Tibial nerve (tissue), 3 donors: Measurements from ENCODE around the gene TES.

Experiments
- POLR2A ChIP-seq, 2 donors: fragments of 450-650 bp; IDR thresholded peaks; one replicate each; pipeline ENCODE4 v1.6.1; 2017; ENCODE audit warnings: antibody characterized with exemption in 2 of 2, mild to moderate bottlenecking in 2 of 2, moderate library complexity in 2 of 2
- TF ChIP-seq, protein P1 (sequence below), 5 experiments: fragments of 200-600 bp in 3 of 5; fragments of 450-650 bp in 2 of 5; sonication (generic) in 3 of 5; IDR thresholded peaks; one replicate each; pipeline ENCODE4 v1.5.1; 2016 to 2019; ENCODE audit warnings: antibody characterized with exemption in 5 of 5, mild to moderate bottlenecking in 3 of 5, moderate library complexity in 2 of 5

DNA sequence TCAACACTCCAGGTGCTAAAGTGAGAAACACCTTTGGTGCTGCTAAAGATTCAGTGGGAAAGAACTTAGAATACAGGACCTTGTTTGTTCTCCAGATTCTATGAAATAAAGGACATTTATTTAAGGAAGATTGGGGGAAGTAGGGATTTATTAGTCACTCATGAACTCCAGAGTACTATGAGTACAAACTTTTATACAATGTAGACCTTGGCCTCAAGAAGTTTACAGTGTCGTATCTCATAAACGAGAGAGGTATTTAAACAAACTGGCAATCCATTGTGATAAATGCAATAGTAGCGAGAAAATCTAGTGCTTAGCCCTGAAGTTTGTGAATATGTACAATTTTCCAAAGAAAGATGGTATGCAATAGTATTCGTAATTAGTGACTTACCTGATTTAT, 59.1 kb downstream of the TES start:
- no peak for TF ChIP-seq POLR2A (IDR thresholded peaks at IDR 0.05)
- TF ChIP-seq, protein P1, sequence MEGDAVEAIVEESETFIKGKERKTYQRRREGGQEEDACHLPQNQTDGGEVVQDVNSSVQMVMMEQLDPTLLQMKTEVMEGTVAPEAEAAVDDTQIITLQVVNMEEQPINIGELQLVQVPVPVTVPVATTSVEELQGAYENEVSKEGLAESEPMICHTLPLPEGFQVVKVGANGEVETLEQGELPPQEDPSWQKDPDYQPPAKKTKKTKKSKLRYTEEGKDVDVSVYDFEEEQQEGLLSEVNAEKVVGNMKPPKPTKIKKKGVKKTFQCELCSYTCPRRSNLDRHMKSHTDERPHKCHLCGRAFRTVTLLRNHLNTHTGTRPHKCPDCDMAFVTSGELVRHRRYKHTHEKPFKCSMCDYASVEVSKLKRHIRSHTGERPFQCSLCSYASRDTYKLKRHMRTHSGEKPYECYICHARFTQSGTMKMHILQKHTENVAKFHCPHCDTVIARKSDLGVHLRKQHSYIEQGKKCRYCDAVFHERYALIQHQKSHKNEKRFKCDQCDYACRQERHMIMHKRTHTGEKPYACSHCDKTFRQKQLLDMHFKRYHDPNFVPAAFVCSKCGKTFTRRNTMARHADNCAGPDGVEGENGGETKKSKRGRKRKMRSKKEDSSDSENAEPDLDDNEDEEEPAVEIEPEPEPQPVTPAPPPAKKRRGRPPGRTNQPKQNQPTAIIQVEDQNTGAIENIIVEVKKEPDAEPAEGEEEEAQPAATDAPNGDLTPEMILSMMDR (IDR thresholded peaks at IDR 0.05) = no peak
